ENCODE data around the gene SPINT2.

Gene SPINT2

DNA sequence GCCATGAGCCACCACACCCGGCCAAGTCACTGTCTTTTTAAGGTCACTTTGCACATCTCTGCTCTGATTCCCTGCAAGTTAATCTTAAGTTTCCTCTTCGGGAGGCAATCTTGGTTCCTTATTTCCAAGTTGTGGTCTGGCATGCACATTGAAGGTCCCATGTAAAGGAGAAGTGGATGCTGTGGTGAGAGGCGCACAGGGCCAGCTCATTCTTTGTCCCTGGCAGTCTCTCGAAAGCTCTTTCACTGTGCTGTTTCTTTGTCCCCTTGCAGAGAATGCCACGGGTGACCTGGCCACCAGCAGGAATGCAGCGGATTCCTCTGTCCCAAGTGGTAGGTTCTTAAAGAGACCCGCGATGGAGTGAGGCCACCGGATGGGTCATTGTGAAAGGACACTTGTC is 23.2 kb downstream of the SPINT2 start:
- TF ChIP-seq ZC3H10 (CRISPR knock-in tag; IDR thresholded peaks at IDR 0.05), result no peak
- TF ChIP-seq, protein P1, sequence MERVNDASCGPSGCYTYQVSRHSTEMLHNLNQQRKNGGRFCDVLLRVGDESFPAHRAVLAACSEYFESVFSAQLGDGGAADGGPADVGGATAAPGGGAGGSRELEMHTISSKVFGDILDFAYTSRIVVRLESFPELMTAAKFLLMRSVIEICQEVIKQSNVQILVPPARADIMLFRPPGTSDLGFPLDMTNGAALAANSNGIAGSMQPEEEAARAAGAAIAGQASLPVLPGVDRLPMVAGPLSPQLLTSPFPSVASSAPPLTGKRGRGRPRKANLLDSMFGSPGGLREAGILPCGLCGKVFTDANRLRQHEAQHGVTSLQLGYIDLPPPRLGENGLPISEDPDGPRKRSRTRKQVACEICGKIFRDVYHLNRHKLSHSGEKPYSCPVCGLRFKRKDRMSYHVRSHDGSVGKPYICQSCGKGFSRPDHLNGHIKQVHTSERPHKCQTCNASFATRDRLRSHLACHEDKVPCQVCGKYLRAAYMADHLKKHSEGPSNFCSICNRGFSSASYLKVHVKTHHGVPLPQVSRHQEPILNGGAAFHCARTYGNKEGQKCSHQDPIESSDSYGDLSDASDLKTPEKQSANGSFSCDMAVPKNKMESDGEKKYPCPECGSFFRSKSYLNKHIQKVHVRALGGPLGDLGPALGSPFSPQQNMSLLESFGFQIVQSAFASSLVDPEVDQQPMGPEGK (CRISPR knock-in tag; IDR thresholded peaks at IDR 0.05; ENCODE audit: borderline replicate concordance), result no peak
- TF ChIP-seq PPARA (CRISPR knock-in tag; IDR thresholded peaks at IDR 0.05; ENCODE audit: borderline replicate concordance), result no peak
- no peak for TF ChIP-seq OSR1 (CRISPR knock-in tag; IDR thresholded peaks at IDR 0.05)
- no peak for TF ChIP-seq BACH2 (CRISPR knock-in tag; IDR thresholded peaks at IDR 0.05; ENCODE audit: borderline replicate concordance)
- TF ChIP-seq, protein P2, sequence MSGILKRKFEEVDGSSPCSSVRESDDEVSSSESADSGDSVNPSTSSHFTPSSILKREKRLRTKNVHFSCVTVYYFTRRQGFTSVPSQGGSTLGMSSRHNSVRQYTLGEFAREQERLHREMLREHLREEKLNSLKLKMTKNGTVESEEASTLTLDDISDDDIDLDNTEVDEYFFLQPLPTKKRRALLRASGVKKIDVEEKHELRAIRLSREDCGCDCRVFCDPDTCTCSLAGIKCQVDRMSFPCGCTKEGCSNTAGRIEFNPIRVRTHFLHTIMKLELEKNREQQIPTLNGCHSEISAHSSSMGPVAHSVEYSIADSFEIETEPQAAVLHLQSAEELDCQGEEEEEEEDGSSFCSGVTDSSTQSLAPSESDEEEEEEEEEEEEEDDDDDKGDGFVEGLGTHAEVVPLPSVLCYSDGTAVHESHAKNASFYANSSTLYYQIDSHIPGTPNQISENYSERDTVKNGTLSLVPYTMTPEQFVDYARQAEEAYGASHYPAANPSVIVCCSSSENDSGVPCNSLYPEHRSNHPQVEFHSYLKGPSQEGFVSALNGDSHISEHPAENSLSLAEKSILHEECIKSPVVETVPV (CRISPR knock-in tag; IDR thresholded peaks at IDR 0.05), result no peak
- TF ChIP-seq ZNF70 (CRISPR knock-in tag; IDR thresholded peaks at IDR 0.05), result no peak
- TF ChIP-seq, protein P3, sequence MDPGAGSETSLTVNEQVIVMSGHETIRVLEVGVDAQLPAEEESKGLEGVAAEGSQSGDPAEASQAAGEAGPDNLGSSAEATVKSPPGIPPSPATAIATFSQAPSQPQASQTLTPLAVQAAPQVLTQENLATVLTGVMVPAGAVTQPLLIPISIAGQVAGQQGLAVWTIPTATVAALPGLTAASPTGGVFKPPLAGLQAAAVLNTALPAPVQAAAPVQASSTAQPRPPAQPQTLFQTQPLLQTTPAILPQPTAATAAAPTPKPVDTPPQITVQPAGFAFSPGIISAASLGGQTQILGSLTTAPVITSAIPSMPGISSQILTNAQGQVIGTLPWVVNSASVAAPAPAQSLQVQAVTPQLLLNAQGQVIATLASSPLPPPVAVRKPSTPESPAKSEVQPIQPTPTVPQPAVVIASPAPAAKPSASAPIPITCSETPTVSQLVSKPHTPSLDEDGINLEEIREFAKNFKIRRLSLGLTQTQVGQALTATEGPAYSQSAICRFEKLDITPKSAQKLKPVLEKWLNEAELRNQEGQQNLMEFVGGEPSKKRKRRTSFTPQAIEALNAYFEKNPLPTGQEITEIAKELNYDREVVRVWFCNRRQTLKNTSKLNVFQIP (CRISPR knock-in tag; IDR thresholded peaks at IDR 0.05; ENCODE audit: borderline replicate concordance, low read depth), result no peak
- TF ChIP-seq ZNF8 (CRISPR knock-in tag; IDR thresholded peaks at IDR 0.05), result no peak
- TF ChIP-seq ISL1 (CRISPR knock-in tag; IDR thresholded peaks at IDR 0.05), result no peak
- TF ChIP-seq CSDC2 (CRISPR knock-in tag; IDR thresholded peaks at IDR 0.05), result no peak
- TF ChIP-seq TOX (CRISPR knock-in tag; IDR thresholded peaks at IDR 0.05; ENCODE audit: borderline replicate concordance), result no peak
- TF ChIP-seq ZFP3 (CRISPR knock-in tag; IDR thresholded peaks at IDR 0.05), result no peak
- TF ChIP-seq, protein P4, sequence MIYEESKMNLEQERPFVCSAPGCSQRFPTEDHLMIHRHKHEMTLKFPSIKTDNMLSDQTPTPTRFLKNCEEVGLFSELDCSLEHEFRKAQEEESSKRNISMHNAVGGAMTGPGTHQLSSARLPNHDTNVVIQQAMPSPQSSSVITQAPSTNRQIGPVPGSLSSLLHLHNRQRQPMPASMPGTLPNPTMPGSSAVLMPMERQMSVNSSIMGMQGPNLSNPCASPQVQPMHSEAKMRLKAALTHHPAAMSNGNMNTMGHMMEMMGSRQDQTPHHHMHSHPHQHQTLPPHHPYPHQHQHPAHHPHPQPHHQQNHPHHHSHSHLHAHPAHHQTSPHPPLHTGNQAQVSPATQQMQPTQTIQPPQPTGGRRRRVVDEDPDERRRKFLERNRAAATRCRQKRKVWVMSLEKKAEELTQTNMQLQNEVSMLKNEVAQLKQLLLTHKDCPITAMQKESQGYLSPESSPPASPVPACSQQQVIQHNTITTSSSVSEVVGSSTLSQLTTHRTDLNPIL (CRISPR knock-in tag; IDR thresholded peaks at IDR 0.05; ENCODE audit: low read depth), result no peak
- ATAC-seq, result no peak

DNA sequence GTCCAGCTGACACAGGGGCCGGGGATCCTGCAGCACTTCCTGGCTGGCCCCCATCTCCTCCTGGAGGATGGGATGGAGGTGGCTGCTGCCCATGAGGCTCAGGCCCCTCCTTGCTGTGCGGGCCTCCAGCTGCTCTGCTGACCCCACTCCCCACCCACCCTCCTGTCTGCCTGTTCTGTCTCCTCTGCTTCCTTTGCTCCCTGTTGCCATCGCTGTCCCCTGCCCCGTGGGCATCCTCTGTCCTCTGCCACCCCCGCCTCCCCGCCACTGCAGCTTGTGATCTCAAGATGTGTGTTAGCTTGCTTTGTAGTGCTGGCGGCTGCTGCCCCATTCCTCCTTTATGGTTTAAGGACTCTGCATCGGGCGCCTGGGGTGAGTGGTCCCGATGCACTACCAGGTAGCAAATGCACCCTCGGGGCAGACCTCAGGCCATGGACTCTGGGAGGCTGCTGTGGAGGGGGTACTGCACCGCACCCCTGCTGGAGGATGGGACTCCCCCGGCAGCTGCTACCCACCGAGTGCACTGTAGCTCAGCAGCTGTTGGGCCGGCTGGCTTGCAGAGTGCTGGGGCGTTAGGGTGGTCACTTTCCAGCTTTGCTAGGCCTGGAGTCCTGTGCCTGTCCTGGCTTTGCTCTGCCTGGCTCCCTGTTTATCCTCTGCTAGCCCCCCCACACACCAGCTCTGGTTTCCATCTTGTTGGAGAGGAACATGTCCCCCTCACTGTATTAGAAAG is 23.9 kb downstream of the SPINT2 start:
- TF ChIP-seq, protein P3 (CRISPR knock-in tag; IDR thresholded peaks at IDR 0.05; ENCODE audit: borderline replicate concordance, low read depth), result no peak
- TF ChIP-seq PPARA (CRISPR knock-in tag; IDR thresholded peaks at IDR 0.05; ENCODE audit: borderline replicate concordance) (no peak), ESRRG (CRISPR knock-in tag; IDR thresholded peaks at IDR 0.05) (no peak), ISL1 (CRISPR knock-in tag; IDR thresholded peaks at IDR 0.05) (no peak), ARNTL (CRISPR knock-in tag; IDR thresholded peaks at IDR 0.05; ENCODE audit: borderline replicate concordance, low read depth) (no peak), ZNF565 (CRISPR knock-in tag; conservative IDR thresholded peaks at IDR 0.05; ENCODE audit: low read depth) (no peak), ZNF70 (CRISPR knock-in tag; IDR thresholded peaks at IDR 0.05) (no peak), ZFP3 (CRISPR knock-in tag; IDR thresholded peaks at IDR 0.05) (no peak), ZNF8 (CRISPR knock-in tag; IDR thresholded peaks at IDR 0.05) (no peak), OSR1 (CRISPR knock-in tag; IDR thresholded peaks at IDR 0.05) (no peak)
- TF ChIP-seq, protein P5, sequence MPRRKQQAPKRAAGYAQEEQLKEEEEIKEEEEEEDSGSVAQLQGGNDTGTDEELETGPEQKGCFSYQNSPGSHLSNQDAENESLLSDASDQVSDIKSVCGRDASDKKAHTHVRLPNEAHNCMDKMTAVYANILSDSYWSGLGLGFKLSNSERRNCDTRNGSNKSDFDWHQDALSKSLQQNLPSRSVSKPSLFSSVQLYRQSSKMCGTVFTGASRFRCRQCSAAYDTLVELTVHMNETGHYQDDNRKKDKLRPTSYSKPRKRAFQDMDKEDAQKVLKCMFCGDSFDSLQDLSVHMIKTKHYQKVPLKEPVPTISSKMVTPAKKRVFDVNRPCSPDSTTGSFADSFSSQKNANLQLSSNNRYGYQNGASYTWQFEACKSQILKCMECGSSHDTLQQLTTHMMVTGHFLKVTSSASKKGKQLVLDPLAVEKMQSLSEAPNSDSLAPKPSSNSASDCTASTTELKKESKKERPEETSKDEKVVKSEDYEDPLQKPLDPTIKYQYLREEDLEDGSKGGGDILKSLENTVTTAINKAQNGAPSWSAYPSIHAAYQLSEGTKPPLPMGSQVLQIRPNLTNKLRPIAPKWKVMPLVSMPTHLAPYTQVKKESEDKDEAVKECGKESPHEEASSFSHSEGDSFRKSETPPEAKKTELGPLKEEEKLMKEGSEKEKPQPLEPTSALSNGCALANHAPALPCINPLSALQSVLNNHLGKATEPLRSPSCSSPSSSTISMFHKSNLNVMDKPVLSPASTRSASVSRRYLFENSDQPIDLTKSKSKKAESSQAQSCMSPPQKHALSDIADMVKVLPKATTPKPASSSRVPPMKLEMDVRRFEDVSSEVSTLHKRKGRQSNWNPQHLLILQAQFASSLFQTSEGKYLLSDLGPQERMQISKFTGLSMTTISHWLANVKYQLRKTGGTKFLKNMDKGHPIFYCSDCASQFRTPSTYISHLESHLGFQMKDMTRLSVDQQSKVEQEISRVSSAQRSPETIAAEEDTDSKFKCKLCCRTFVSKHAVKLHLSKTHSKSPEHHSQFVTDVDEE (CRISPR knock-in tag; IDR thresholded peaks at IDR 0.05), result no peak
- TF ChIP-seq, protein P4 (CRISPR knock-in tag; IDR thresholded peaks at IDR 0.05; ENCODE audit: low read depth), result no peak
- TF ChIP-seq, protein P2 (CRISPR knock-in tag; IDR thresholded peaks at IDR 0.05), result no peak

More for the DNA sequence above, 23.9 kb downstream of the SPINT2 start:
- ATAC-seq, result no peak

Data from SK-N-SH treated with all-trans-retinoic acid at 6 μM for 48 hours (cell line).